ENCODE data around the gene FUCA2.
A peak's percentile ranks its signal among the peaks of the same experiment; 100 is the strongest.

FUCA2 gene, protein sequence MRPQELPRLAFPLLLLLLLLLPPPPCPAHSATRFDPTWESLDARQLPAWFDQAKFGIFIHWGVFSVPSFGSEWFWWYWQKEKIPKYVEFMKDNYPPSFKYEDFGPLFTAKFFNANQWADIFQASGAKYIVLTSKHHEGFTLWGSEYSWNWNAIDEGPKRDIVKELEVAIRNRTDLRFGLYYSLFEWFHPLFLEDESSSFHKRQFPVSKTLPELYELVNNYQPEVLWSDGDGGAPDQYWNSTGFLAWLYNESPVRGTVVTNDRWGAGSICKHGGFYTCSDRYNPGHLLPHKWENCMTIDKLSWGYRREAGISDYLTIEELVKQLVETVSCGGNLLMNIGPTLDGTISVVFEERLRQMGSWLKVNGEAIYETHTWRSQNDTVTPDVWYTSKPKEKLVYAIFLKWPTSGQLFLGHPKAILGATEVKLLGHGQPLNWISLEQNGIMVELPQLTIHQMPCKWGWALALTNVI

DNA sequence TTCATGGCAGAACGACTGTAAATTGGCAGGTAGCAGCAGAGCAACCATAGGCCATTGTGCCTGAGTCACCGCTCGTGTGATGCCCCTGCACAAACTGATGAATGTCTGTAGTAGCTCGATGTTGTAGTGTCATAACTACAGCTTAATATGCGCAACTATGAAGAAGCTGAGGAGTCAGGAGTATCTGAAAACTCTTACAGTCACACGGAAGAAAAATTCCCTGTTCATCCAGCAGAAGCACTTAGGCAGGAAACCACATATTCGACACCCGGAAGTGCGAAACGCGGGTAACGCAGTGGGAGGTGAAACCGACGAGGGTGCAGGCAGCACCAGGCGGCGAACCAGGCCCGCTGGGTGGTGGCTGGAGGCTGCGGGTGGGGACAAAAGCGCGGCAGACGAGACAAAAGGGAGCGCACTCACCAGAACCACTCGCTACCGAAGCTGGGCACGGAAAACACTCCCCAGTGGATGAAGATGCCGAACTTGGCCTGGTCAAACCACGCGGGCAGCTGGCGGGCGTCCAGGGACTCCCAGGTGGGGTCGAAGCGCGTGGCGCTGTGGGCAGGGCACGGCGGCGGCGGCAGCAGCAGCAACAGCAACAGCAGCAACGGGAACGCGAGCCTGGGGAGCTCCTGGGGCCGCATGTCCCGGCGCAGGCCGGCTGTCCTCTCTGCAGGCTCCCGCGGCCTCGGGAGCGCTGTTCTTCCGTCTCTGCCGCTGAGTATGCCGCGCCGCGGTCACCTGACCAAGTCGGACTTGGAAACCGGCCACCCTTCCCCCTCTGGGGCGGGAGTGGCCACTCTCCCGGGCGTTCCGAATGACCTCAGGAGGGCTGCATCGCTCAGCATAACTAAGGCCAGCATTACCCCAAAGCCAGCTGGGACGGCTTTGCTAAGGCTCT is at the start of gene FUCA2:
TSS of gene FUCA2 (minus strand) at position 730 of the 901 bp plus-strand sequence. CDS start at position 644, 86 bp downstream.
- no peak for DNase-seq

DNA sequence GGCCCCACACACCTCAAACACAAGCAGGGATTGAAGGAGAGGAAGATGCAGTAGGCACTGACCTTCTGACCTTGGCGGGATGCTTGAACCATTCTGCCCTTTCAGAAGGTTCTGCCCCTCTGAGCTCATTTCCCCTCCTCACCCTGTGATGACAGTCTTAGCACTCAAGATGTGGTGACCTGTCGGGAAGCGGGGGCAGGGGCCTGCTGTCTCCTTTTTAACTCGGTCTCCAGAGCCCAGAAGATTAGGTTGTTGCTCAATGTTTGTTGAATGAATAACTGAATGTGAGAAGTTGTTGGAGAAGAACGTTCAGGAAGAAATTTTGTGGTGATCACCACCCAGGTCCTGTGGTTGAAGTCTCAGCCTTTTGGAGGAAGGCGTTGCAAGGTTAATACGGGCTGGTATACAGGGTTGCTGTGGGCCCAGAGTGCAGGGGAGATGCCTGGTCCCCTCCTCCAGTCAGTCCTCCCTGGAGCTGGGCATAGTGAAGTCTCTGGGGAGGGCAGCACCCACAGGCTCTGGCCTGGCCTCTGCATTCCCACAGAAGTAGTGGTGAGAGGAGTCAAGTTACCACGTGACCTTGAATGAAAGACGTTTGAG is 49.7 kb upstream of the FUCA2 start:
- no peak for DNase-seq

DNA sequence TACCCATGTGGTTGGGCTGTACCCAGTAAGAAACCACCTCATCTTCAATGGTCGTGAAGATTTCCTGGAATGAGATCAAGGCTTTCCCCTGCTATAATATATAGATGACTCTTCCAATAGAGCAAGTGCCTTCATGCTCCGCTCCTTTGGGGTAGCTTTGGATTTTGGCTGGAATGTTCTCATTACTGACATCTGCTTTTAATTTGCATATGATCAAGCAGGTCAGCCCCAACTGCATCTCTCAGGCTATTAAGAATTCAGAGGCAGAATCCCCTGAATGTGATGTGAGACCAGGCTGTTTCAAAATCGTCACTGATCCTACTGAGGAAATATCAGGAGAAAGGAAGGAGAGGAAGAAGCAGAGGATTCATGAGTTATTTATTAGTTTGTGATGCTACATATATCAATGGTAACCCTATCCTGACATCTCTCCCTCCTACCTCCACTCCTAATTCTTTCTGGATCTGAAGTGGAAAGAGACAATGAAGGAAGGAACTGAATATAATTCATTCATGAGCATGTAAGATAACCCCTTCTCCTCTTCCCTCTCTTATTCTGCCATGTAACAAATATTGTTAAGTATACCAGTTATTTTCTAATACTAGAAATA is 47.6 kb upstream of the FUCA2 start:
- DNase-seq = no peak

DNA sequence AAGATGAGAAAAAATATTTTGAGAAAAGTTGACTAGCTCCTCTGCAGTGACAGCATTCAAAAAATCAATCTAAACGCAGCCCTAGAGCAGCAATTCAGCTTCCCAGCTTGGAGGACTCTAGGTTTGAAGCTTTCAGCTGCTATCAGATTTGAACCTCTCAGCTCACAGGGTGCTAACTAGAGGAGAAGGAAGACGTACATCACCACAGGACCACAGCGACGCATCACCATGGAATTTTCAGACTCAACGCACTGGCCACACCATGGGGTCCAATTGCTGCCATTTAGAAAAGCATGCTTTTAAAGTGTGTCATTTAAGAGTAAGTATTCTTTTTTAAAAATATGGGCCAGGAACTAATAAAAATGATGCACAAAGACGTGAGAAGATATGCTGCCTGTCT is 45.0 kb upstream of the FUCA2 start:
- DNase-seq = no peak

DNA sequence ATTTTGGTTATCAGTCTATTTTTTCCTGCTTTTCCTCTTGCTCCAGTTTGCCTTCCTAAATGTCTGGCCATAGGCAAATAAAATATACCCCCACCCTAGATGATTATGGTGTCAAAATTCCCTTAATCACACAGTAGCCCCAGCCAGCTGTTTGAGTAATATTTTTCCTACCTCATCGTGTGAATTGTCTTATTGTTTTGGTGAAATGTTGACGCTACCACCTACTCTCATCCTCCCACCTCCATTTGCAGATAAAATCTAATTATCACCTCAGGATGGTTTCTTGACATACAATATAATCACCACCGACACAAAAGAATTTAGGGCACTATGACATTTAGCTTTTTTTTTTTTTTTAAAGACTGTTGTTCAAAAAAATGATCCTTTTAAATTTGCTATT is 44.1 kb upstream of the FUCA2 start:
- DNase-seq = no peak

DNA sequence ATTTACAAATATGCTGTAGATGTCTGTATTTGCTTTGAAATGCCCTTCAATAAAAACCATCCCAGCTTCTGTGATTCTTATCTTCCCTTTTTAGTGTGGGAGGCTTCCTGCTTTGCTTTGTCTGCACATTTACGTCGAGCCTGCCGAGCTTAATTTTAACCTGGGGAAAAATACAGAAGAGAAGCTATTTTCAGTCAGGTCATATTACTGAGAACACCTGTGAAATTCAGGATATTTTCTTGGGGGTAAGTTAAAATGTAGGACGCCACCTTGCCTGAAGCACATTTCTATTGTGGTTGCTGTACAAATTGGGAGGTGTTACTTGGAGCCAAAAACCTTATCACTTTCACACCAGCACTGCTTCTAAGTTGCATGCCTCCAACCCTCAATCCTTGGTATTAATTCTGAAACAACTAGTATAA is 43.6 kb upstream of the FUCA2 start:
- DNase-seq = no peak

DNA sequence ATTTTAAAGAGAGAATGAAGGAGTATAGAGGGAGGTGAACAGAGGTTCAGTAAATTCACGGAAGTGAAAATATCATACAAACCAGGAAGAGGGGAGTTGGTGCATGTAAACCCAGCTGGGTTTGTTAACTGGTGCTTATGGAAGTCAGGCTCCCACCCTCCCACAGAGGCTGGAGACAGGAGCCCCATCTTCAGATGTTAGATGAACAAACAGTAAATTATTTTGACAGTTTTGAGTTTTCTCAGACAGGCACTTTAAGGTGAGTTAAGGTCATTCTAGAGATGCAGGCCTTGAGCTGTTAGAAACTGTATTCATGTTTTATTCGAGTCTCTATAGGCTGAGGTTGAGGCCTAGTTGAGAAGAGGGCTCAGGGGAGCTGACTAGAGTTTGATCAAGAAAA is 41.8 kb upstream of the FUCA2 start:
- no peak for DNase-seq

DNA sequence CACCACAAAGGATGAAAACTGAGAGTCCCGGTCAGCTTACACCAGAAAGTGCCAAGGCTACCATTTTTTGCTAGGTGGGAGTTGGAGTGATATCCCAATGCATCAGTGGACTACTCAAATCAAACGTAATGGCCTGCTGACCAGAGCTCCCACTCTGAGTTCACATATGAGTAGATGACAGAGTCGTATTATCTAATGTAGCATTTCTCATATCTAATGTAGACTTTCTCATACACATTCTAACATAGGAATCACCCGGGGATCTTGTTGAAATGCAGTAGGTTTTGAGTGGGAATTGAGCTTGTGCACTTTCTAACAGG is 38.4 kb upstream of the FUCA2 start:
- DNase-seq = no peak

DNA sequence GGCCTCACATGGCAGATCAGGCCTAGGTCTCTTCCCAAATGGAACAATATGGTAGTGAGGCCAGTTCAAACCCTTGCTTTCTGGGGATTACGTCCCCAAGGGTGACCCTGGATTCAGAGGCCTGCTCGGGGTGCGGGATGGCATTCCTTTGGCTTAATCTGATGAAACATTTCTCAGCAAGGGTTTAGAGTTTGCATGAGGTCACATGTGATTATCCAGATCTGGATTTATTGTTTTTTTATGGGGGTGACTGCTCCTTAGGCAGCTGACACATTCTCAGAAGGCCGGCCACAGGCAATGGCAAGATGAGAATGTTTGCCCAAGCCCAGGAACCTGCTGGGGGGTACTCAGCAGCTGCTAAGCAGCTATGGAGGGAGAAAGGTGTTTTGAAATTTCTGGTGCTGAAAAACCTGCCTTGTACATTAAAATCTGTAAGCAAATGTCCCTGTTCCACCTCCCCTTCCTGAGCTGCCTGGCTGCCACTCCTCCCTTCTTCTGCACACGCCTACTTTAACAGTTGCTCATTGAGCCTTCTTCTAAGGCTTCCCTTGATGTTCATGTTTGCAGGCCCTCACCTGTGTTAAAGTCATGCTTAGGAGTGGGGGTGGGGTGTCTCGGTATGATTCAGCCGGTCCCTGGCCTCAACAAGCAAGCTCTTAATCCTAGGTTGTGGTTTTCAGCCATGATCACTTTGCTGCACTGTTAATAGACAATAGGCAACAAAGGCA is 37.9 kb upstream of the FUCA2 start:
- no peak for DNase-seq

DNA sequence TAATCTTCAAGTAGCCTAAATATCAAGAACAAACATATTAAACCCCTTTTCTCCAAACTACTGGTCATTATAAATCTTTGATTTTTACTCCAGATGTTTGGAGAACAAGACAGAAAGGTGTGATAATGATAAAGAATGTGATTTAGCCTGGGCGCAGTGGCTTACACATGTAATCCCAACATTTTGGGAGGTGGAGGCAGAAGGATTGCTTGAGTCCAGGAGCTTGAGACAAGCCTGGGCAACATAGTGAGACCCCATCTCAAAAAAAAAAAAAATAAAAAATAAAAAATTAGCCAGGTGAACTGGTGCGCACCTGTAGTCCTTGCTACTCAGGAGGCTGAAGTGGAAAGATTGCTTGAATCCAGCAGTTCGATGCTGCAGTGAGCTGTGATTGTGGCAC is 35.1 kb upstream of the FUCA2 start:
- DNase-seq = no peak

DNA sequence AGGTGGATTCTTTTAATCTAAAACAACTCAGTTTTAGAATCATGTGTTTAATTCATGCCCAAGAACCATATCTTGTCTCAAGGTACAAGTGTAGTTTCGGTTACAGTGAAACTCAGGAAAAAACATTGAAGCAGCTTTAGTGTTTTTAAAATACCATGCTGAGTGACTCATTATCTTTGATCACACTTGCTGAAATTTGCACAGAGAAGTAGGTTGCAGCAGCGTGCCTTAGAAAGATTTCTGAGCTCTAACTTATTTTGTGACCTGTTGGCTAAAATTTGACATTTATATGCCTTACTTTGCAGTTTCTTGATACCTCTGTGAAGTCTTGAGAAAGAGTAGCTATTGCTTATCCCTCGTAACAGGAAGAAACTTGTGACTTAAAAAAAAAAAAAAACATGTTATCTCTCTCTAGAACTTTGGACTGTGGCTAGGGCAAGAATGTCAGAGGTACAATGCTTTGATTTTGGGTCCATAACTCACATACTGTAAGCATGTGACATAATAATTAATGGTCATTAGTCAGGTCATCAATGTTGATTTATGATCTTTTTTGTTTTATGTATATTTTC is 34.5 kb upstream of the FUCA2 start:
- DNase-seq = no peak

DNA sequence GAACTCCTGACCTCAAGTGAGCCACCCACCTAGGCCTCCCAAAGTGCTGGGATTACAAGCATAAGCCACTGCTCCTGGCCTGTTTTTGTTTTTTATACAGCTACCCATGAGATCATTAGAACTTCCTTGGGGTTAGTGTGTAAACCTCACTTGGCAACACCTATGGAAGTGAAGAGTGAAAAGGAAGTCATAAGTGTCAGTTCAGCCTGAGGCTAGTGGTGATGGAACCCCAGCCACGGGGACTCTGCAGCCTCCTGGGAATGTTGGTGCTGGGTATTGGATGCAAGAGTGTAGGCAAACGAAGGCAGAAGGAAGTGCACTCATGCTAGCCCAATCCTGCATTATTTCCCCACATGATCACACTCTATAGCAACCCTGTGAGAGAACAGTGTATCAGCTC is 33.6 kb upstream of the FUCA2 start:
- no peak for DNase-seq

DNA sequence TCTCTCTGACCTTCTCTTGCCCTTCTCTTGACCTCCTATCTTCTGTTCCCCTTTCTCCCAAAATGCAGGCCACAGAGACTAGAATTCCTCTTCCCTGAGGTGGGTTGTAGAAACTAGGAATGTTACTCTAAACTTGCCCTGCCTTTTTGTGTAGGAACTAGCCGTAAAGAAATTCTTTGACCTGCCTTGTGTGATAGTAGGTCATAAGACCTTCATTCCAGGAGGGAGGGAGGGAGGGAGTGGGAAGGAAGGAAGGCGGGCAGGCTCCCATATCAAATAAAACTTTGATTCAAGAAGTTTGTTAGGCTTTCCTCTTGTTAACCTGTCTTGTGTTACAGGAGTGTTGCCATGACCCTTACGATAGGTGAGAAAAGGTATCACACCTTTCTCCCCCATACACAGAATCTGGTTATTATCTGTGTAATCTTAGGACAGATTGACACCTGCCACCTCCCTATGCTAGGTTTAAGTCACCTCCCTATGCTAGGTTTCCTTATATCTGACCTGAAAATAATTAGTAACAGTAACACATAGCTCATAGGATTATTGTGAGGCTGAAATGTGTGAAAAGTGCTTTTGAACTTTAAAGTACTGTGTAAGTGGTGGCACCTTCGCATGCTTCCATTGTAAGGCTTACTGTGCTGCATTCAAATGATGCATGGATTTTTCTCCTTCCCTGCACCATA is 32.6 kb upstream of the FUCA2 start:
- DNase-seq = no peak

DNA sequence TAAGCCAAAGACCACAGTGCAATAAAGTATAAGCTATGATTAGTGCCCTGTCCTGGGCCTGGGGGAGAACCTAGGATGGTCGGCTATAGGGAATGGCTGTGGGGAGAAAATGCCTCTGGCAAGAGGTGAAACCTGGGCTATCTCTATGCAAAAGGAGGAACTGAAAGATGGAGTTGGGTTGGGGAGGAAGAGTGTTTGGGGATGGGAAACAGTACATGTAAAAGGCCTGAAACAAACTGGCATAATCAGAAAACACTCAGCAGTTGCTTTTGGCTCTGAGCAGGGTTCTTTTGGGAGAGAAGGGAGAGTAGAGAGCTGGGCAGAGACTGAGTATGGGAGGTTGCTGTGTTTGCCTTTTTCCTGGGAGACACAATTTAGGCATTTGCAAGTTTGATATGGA is 31.9 kb upstream of the FUCA2 start:
- DNase-seq = no peak

DNA sequence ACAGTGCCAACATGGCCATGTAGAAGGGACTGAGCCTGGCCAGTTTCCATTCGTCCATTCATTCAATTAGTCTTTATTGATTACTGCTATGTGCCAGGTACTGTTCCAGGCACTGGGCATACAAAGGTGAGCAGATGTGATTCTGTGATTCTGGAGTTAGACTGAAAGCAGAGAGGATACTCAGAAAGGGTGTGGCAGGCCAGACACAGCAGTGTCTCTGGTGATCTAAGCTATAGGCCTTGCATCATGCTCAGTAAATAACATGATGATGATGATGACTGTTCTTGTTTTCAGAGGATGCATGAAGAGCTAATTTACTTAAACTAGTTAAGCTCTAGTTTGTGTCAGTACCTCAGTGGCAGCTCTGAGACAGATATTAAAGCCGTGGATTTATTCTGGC is 31.4 kb upstream of the FUCA2 start:
- DNase-seq = no peak

DNA sequence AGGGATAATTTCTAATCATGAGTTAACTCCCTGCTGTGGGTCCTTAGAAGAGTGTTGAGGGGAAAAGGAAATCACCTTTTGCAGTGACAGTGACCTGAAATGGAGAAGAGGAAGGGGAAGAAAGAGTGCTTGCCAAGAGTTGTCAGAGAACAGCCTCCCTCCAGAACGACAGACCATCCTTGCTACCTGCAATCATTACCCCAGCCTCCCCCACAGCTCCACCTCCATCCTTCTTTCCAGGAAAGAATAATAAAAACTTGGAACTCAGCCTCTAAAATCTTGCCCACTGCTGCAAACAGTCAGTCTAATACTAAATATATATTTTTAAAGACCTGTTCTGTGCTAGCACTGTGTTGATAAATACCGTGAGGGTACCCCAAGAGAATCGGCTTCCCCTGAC is 28.7 kb upstream of the FUCA2 start:
- DNase-seq = no peak

DNA sequence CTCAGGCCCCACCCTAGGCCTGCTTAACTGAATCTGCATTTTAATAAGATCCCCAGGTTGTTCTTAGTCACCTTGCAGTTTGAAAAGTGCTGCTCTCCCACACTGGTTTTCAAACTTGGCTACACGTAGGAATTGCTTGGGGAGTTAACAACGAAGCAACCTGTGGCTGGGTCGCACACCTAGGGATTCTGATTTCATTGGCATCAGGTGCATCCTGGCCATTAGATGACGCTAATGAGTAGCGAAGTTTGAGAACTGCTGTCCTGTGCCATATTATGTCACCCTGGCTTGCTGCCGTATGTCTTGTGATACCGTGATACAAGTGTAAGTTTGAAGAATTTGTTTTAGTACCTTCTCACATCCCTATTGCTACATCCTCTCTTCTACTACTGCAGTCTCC is 28.2 kb upstream of the FUCA2 start:
- DNase-seq = no peak

DNA sequence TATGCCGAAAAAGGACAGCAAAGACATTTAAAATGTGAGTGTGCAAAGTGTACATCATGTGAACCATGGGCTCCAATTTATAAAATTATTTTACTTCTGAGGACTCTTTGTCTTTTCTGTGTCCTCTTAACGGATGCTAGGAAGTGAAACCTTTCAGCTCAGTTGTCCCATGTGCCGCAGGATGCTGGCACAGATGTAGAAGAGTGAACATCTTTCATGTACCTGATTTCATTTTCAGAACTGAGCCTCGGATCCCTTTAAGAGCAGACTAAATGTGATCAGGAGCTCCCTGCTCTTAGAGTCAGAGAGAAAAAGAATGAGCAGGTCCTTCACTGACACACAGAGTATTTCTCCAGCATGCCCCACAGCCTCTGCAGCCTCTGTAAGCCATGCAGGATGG is 27.6 kb upstream of the FUCA2 start:
- no peak for DNase-seq

DNA sequence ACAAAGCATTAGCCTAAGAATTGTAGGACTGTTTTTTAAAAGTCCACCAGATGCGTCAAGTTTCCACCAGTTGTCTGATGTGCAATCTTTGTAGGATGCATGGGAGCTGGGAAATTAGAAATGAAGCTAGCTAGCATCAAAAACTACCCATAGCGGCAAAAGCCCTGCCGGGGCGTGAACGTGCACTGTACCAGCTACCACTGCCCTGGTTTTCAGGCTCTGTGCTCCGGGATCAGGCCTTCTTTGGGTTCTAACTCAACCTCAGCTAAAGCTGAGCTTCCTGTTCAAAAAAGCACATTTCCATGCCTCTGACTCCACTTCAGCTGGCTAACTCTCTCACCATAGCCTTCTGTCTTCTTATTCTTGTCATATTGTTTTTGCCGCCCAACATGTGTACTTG is 26.9 kb upstream of the FUCA2 start:
- no peak for DNase-seq

DNA sequence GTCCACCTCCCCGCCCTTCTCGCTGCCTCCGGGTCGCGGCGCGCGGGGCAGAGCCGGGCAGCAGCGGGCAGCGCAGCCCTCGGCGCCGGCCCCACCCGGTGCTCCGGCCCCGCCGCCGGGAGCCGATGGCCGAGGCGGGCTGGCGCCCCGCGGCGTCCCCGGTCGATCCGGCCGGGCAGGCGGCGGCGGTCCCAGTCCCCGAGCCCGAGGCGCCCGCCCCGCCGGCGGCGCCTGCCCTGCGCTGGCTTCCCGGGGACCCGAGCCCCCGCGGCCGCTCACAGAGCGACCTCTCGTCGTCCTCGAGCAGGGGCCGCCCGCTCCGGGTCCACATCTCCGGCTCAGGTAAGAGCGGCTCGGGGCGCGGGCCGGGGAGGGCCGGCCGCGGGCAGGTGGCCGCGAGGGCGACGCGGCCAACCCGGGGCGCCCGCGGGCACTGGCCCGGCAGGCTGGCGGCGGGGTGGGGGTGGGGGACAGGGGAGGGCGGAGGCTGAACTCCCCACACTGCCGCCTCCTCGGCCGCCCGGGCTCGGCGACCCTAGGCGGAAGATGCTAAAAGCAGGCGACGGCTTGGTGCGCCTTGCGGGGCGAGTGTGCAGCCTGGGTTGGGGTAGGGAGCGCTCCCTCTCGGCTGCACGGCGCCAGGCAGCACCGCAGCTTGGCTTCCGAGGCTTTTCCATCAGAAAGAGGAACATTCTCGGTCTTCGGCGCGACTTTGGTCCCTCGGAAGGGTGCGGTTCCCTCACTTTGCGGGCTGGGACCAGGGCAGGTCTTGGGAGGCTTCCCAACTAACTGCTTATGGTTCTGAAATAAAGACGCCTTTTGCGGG is 25.6 kb upstream of the FUCA2 start:
- peak; percentile 57 for DNase-seq

DNA sequence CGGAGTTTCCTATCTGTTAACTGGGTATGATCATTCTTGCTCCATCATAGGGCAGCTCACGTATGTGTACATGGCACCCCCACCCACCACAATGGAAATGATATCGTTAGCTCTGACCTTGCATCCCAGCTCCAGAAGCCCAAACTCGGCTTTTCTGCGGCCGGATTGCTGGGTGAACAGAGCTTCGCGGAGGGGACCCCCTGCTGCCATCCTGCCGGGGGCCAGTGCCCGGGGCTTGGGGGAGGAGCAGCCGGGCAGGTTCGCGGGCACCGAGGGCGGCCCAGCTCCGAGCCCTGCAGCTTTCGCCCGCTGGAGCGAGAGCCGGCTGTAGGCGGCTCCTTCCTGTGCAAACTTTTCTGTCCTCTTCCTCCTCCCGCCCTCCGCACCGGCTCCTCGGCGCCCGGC is 24.9 kb upstream of the FUCA2 start:
- peak; percentile 55 for DNase-seq

Measured in KG1 (cell line).